K562 (cell line): ENCODE results near the gene KLHL33. TPM values are rescaled to one million over a fixed set of nuclear protein-coding genes. Genes with fewer than 3 reads are reported as not detected.

Experiments
- ARNT ChIP-seq, 2 experiments: fragments of 450-650 bp; IDR thresholded peaks; 2 replicates each; pipeline ENCODE4 v1.6.1; 2016; ENCODE audit warnings: mild to moderate bottlenecking in 1 of 2
- CBFB ChIP-seq: sonication (generic); formaldehyde crosslinking; IDR thresholded peaks from 2 replicates; pipeline ENCODE4 v1.4.0; 2020; ENCODE audit warnings: mild to moderate bottlenecking, missing genetic modification reagents
- DIDO1 ChIP-seq: fragments of 450-650 bp; IDR thresholded peaks from 2 replicates; pipeline ENCODE4 v1.6.1; 2016; ENCODE audit warnings: low read depth, missing biosample characterization, missing genetic modification characterization
- GATA2 ChIP-seq: sonication (generic); formaldehyde crosslinking; IDR thresholded peaks from 2 replicates; pipeline ENCODE4 v1.4.0; 2020; ENCODE audit warnings: mild to moderate bottlenecking, missing genetic modification reagents
- GATAD2A ChIP-seq: fragments of 450-650 bp; IDR thresholded peaks from 2 replicates; pipeline ENCODE4 v1.6.1; 2017
- HDAC1 ChIP-seq, 2 experiments: fragments of 450-650 bp; IDR thresholded peaks; 2 replicates each; pipeline ENCODE4 v1.6.1; 2016 to 2017; ENCODE audit warnings: inconsistent platforms in 1 of 2, mild to moderate bottlenecking in 1 of 2, moderate library complexity in 1 of 2
- JUNB ChIP-seq: fragments of 450-650 bp; formaldehyde crosslinking; conservative IDR thresholded peaks from 2 replicates; pipeline ENCODE4 v1.4.0; 2020; ENCODE audit warnings: mild to moderate bottlenecking
- MITF ChIP-seq: IDR thresholded peaks from 2 replicates; pipeline ENCODE4 v1.6.1; 2014; ENCODE audit warnings: antibody characterized with exemption
- NFRKB ChIP-seq: fragments of 450-650 bp; IDR thresholded peaks from 2 replicates; pipeline ENCODE4 v1.6.1; 2016; ENCODE audit warnings: low read depth
- PHB2 ChIP-seq: fragments of 450-650 bp; IDR thresholded peaks from 2 replicates; pipeline ENCODE4 v1.6.1; 2017; ENCODE audit warnings: low read depth
- PHF8 ChIP-seq: fragments of 200-600 bp; sonication (generic); IDR thresholded peaks from 2 replicates; pipeline ENCODE4 v1.6.1; 2012; ENCODE audit warnings: mixed run types, mild to moderate bottlenecking, inconsistent platforms, low read length, moderate library complexity, borderline replicate concordance
- PRPF4 ChIP-seq: fragments of 200-400 bp; formaldehyde crosslinking; IDR thresholded peaks from one replicate; pipeline ENCODE4 v1.6.1; 2017; ENCODE audit warnings: low read length, low read depth, mild to moderate bottlenecking; ENCODE audit not compliant: insufficient read depth, poor library complexity, severe bottlenecking
- RBM22 ChIP-seq: fragments of 200-400 bp; formaldehyde crosslinking; IDR thresholded peaks from 2 replicates; pipeline ENCODE4 v1.6.1; 2018; ENCODE audit warnings: low read length, low read depth; ENCODE audit not compliant: poor library complexity, severe bottlenecking
- RNF2 ChIP-seq: sonication (generic); IDR thresholded peaks from 2 replicates; pipeline ENCODE4 v1.6.1; 2016
- SMAD3 ChIP-seq: fragments of 450-650 bp; formaldehyde crosslinking; conservative IDR thresholded peaks from 2 replicates; pipeline ENCODE4 v1.4.0; 2020; ENCODE audit warnings: mild to moderate bottlenecking
- SMC3 ChIP-seq: conservative IDR thresholded peaks from 2 replicates; pipeline ENCODE4 v1.6.1; 2011; ENCODE audit warnings: low read depth, low read length, improper control_type of control experiment; ENCODE audit not compliant: insufficient read depth
- SNIP1 ChIP-seq: fragments of 450-650 bp; IDR thresholded peaks from 2 replicates; pipeline ENCODE4 v1.7.1; 2017; ENCODE audit warnings: low read depth, mild to moderate bottlenecking
- SRSF1 ChIP-seq: fragments of 200-400 bp; formaldehyde crosslinking; IDR thresholded peaks from 2 replicates; pipeline ENCODE4 v1.6.1; 2017; ENCODE audit warnings: mild to moderate bottlenecking, low read depth, low read length, moderate library complexity
- TEAD4 ChIP-seq, 2 experiments: sonication (generic) in 1 of 2; formaldehyde crosslinking in 1 of 2; IDR thresholded peaks; 2 replicates each; pipeline versions ENCODE4 v1.6.1 to v1.8.0; 2012 to 2022; ENCODE audit warnings: borderline replicate concordance in 1 of 2, inconsistent platforms in 1 of 2, low read length in 1 of 2, mild to moderate bottlenecking in 1 of 2, missing genetic modification reagents in 1 of 2
- TGIF2 ChIP-seq: sonication (generic); formaldehyde crosslinking; IDR thresholded peaks from 2 replicates; pipeline ENCODE4 v1.8.1; 2022; ENCODE audit warnings: mild to moderate bottlenecking, missing genetic modification reagents, moderate library complexity
- ZBTB17 ChIP-seq: fragments of 450-650 bp; formaldehyde crosslinking; IDR thresholded peaks from 2 replicates; pipeline ENCODE4 v1.4.0; 2020; ENCODE audit warnings: mild to moderate bottlenecking
- ZNF134 ChIP-seq: fragments of 250-450 bp; sonication (Bioruptor Pico); conservative IDR thresholded peaks from 2 replicates; pipeline ENCODE4 v1.4.0; 2020
- ZNF274 ChIP-seq: IDR thresholded peaks from 2 replicates; pipeline ENCODE4 v1.6.1; 2011; ENCODE audit warnings: low read depth, mild to moderate bottlenecking, low read length, moderate library complexity, borderline replicate concordance
- polyA plus RNA-seq, 8 experiments: library from polyadenylated mRNA; depleted of rRNA in 4 of 8; stranded (reverse) in 5 of 8; unstranded in 3 of 8; fragments of >200 nt; fragmentation: Nextera tagmentation in 2 of 8; fragmentation: Illumina TruSeq in 1 of 8; extraction: Ambion mirVana in 2 of 8; extraction: Trizol in 1 of 8; gene quantifications; 2 replicates each; pipeline versions ENCODE4 v1.2.1 to v1.2.3, GENCODE V29; 2011 to 2014; ENCODE audit warnings: inconsistent platforms in 1 of 8, missing spikeins in 1 of 8
- total RNA-seq, 7 experiments: library from RNA; depleted of rRNA in 6 of 7; stranded (reverse); fragments of >200 nt in 6 of 7; fragmentation: Illumina TruSeq in 2 of 7; extraction: Trizol in 2 of 7; gene quantifications; 2 replicates each; pipeline versions ENCODE4 v1.2.1 to v1.2.3, GENCODE V29; 2011 to 2021; ENCODE audit warnings: low replicate concordance in 1 of 7
- TF ChIP-seq, protein P1 (sequence below): fragments of 250-450 bp; sonication (Bioruptor Pico); IDR thresholded peaks from 2 replicates; pipeline ENCODE4 v1.8.0; 2021; ENCODE audit warnings: mild to moderate bottlenecking, moderate library complexity
- TF ChIP-seq, protein P2 (sequence below): fragments of 450-650 bp; IDR thresholded peaks from 2 replicates; pipeline ENCODE4 v1.6.1; 2017; ENCODE audit warnings: antibody characterized with exemption

The KLHL33 gene
- total and polyA plus RNA-seq, 9 of the 15 experiments (the other 6 are each of a cell fraction or from before 2014, with no cell fraction given) = 0.04 to 0.27 (median 0.13) TPM; not detected in 6

DNA sequence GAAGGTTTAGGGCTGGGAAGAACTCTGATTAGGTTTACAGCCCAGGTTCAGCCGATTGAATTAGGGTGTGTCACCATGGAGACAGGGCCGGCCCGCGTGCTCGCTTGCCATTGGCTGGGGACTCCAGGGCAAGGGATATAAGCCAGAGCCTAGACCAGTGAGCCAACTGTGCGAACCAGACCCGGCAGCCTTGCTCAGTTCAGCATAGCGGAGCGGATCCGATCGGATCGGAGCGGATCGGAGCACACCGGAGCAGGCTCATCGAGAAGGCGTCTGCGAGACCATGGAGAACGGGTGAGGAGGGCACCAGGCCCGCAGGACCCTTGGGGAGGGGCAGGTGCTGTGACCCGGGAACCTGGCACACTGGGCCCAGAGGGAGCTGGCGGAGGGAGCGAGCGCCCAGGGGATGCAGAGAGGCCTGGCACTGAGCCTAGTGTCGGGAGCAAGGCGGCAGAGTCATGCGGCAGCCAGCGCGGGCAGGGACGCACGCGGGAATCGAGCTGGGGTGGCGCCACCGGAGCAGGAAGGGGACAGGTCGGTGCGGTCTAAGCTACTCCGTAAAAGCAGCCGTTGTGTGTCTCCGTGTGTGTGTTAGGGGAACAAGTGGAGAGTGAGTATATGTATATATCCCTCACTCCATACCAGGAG, 33.4 kb upstream of the KLHL33 start, which contains the start of gene PNP (continued):
- TF ChIP-seq ZNF274 = no peak
- 0 out of 2 replicates have a peak, but pooled peaks have one; percentile 29 for TF ChIP-seq ZBTB17 (CRISPR knock-in tag)
- no peak for TF ChIP-seq SNIP1
- no peak for TF ChIP-seq DIDO1
- no peak for TF ChIP-seq ZNF134
- no peak for TF ChIP-seq CBFB (CRISPR knock-in tag)
- TF ChIP-seq, protein P1, sequence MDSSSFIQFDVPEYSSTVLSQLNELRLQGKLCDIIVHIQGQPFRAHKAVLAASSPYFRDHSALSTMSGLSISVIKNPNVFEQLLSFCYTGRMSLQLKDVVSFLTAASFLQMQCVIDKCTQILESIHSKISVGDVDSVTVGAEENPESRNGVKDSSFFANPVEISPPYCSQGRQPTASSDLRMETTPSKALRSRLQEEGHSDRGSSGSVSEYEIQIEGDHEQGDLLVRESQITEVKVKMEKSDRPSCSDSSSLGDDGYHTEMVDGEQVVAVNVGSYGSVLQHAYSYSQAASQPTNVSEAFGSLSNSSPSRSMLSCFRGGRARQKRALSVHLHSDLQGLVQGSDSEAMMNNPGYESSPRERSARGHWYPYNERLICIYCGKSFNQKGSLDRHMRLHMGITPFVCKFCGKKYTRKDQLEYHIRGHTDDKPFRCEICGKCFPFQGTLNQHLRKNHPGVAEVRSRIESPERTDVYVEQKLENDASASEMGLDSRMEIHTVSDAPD (CRISPR knock-in tag) = no peak
- TF ChIP-seq RBM22 = peak; percentile 87
- 0 out of 2 replicates have a peak, but pooled peaks have one; percentile 49 for TF ChIP-seq NFRKB
- no peak; a peak in 1 of 4 replicates for TF ChIP-seq ARNT (IDR thresholded peaks at IDR 0.05)
- TF ChIP-seq MITF = no peak
- TF ChIP-seq PHB2 = no peak
- TF ChIP-seq GATA2 (CRISPR knock-in tag) = no peak
- peak in 1 of 2 experiments; percentile 73; a peak in 2 of 4 replicates for TF ChIP-seq HDAC1 (IDR thresholded peaks at IDR 0.05)
- TF ChIP-seq JUNB = no peak
- no peak for TF ChIP-seq SMC3
- TF ChIP-seq, protein P2, sequence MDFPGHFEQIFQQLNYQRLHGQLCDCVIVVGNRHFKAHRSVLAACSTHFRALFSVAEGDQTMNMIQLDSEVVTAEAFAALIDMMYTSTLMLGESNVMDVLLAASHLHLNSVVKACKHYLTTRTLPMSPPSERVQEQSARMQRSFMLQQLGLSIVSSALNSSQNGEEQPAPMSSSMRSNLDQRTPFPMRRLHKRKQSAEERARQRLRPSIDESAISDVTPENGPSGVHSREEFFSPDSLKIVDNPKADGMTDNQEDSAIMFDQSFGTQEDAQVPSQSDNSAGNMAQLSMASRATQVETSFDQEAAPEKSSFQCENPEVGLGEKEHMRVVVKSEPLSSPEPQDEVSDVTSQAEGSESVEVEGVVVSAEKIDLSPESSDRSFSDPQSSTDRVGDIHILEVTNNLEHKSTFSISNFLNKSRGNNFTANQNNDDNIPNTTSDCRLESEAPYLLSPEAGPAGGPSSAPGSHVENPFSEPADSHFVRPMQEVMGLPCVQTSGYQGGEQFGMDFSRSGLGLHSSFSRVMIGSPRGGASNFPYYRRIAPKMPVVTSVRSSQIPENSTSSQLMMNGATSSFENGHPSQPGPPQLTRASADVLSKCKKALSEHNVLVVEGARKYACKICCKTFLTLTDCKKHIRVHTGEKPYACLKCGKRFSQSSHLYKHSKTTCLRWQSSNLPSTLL = no peak
- peak; percentile 82 for TF ChIP-seq PRPF4
- TF ChIP-seq GATAD2A = no peak
- no peak for TF ChIP-seq SRSF1
- TF ChIP-seq RNF2 = peak; percentile 42; the same call in 1 of the 2 replicates
- TF ChIP-seq PHF8 = peak; percentile 91
- peak; percentile 61; the same call in 1 of the 2 replicates for TF ChIP-seq TGIF2 (CRISPR knock-in tag)
- no peak for TF ChIP-seq TEAD4 (IDR thresholded peaks at IDR 0.05; ENCODE audit: low read length)
- TF ChIP-seq TEAD4 (CRISPR knock-in tag; IDR thresholded peaks at IDR 0.05; ENCODE audit: borderline replicate concordance) = no peak
- no peak for TF ChIP-seq SMAD3 (CRISPR knock-in tag)
